Upper lobe of left lung (tissue), 4 donors: ENCODE results near the gene PDE4D.
"Not testable (repeated sequence)": the region's sequence is repeated elsewhere in the genome, so short reads cannot be mapped to it uniquely, and the experiment has no call there.

ENCODE experiments used
- CTCF ChIP-seq, 6 experiments: fragments of 450-650 bp in 4 of 6; fragments of 200-600 bp in 2 of 6; sonication (generic) in 2 of 6; IDR thresholded peaks; one replicate each; pipeline ENCODE4 v1.5.1; 2016 to 2019; ENCODE audit warnings: antibody characterized with exemption in 6 of 6
- EP300 ChIP-seq, 4 donors: sonication (generic); formaldehyde crosslinking; IDR thresholded peaks; one replicate each; pipeline ENCODE4 v1.5.1; 2017; ENCODE audit warnings: antibody characterized with exemption in 4 of 4, control low read depth in 2 of 4
- POLR2AphosphoS5 ChIP-seq, 2 donors: sonication (generic); formaldehyde crosslinking; IDR thresholded peaks; one replicate each; pipeline ENCODE4 v1.5.1; 2017; ENCODE audit warnings: antibody characterized with exemption in 2 of 2

GRCh38 chr5:58995779-58996178 is 897.7 kb downstream of the PDE4D start:
- TF ChIP-seq CTCF, POLR2AphosphoS5, EP300 (IDR thresholded peaks at IDR 0.05): not testable (repeated sequence)
